ENCODE measurements around the gene CREB3L4. TPM values are rescaled to one million over a fixed set of nuclear protein-coding genes. Genes with fewer than 3 reads are reported as not detected.

CREB3L4 gene
- total RNA-seq, 2 experiments from 2014 or later: 8.3 to 8.8 TPM

DNA sequence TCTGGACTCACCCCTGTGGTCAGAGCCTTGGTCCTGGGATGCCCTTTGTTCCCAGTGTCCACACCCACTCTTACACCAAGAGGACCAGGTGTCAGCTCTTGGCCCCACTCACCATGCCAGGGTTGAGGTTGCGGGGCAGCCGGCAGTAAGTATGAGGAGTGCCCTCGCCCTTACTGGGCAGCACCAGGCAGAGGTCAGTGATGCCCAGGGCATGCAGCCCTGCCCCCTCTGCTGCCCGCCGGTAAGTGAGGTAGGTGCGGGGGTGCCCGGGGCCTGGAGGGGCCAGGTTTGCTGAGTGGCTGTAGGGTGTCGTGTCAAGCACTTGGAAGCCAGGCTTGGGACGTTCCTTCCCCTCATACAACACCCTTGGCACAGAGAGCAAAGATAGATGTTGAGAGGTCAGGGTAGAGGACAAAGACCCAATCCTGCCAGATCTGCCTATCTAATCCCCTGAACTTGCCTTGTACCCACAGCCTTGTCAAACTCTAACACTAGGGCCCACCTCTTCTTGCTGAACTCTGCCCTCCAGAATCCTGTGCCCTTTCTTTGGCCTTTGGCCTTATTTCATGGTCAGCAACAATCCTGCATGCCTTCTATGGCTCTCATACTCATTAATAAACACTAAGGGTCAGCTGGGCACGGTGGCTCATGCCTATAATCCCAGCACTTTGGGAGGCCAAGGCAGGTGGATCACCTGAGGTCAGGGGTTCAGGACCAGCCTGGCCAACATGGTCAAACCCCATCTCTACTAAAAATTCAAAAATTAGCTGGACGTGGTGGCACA is 24.7 kb upstream of the CREB3L4 start:
- DNase-seq (no peak), ATAC-seq (no peak)
- ChIA-PET POLR2A (interaction anchor here (1.1 to 8.9 kb wide), 9 partner anchors 8 to 48 kb away, joined by 3 to 126 read pairs (median 13); partner anchors contain the start of genes CRTC2, GATAD2B, JTB and RAB13), CTCF (interaction anchor here (1.3 to 4.8 kb wide), 3 partner anchors 11 to 135 kb away, joined by 3 to 59 read pairs (median 3); partner anchors contain the start of gene RAB13)
- peaks cover 31% of the 10 kb centered on the region for H3K4me1 Mint-ChIP-seq (ENCODE audit: low read depth)
- H3K27me3 Mint-ChIP-seq: no peaks in the 10 kb centered on the region
- no peak for TF ChIP-seq CTCF (IDR thresholded peaks at IDR 0.05)
- peaks cover 45% of the 10 kb centered on the region for H3K36me3 Mint-ChIP-seq (ENCODE audit: low read depth)
- peak overlapping the region; percentile 75 for H3K27ac Mint-ChIP-seq
- H3K9me3 Mint-ChIP-seq: no peaks in the 10 kb centered on the region
- intact Hi-C loops (cut with micrococcal nuclease): no loop called here
- H3K4me3 Mint-ChIP-seq: no peak overlapping the region

DNA sequence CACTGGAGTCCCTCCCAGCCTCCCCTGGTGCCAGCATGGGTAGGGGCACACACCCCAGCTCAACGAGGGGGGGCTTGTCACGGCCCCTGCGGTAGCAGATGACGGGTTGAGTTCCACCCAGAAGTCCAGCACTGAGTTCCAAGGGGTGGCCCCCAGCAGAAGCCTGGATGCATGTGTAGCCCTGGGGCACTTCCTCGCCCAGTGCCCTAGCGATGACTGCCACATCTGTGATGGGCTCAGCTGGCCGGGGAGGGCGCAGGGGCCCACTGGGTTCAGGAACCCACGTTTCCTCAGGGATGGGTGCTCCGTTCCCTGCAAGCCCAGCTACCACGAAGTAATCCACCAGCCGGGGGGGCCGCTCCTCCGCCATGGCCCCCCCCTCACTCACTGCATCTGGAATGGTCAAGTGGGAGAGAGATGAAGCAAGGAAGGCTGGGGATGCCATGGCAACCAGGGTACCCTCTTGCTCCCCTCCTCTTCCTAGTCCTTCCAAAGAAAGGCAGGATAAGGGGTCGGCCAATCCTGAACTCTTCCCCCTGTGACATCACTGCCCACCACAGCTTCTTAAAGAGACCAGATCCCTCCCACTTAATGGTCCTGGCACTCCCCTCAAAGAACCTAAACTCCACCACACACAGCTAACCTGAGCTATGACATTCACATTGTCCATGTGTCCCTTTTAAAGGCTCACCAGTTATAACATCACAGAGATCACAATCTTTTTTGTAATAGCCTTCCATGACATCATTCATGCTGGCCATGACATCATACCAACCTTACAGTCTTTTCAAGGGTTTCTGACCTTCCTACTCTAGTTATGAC is 23.5 kb upstream of the CREB3L4 start:
- H3K4me1 Mint-ChIP-seq (ENCODE audit: low read depth): peaks cover 31% of the 10 kb centered on the region
- ChIA-PET CTCF (interaction anchor here (0.8 to 4.8 kb wide), 11 partner anchors 10 to 213 kb away, joined by 3 to 59 read pairs (median 4); partner anchors contain the start of genes GATAD2B and RAB13), POLR2A (interaction anchor here (0.6 to 8.9 kb wide), 21 partner anchors 10 to 277 kb away, joined by 3 to 126 read pairs (median 5); partner anchors contain the start of genes CREB3L4, CRTC2, GATAD2B and JTB)
- H3K4me3 Mint-ChIP-seq: peak overlapping the region; percentile 88
- H3K9me3 Mint-ChIP-seq: no peaks in the 10 kb centered on the region
- peaks cover 50% of the 10 kb centered on the region for H3K36me3 Mint-ChIP-seq (ENCODE audit: low read depth)
- H3K27me3 Mint-ChIP-seq: no peaks in the 10 kb centered on the region
- H3K27ac Mint-ChIP-seq: peak overlapping the region; percentile 99
- TF ChIP-seq CTCF (IDR thresholded peaks at IDR 0.05): no peak
- DNase-seq: peak; percentile 61
- ATAC-seq: no peak
- intact Hi-C loops (cut with micrococcal nuclease): no loop called here

DNA sequence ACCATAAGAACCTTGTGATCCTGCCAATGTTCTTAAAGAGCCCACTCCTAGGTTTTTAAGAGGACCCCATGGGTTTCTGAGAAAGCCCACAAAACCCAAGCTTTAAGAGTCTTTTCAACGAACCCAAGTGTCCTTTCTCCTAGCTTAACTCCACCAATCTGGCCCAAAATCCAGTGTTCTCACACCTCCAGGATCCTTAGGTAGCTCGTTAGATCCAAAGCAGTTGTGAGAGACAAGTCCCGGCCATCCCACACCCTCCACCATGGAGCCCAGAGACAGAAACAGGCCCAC is 22.9 kb upstream of the CREB3L4 start:
- peak overlapping the region; percentile 99 for H3K27ac Mint-ChIP-seq
- ChIA-PET POLR2A (interaction anchor here (1.0 to 8.9 kb wide), 21 partner anchors 10 to 237 kb away, joined by 3 to 126 read pairs (median 5); partner anchors contain the start of genes CREB3L4, CRTC2, GATAD2B and JTB), CTCF (interaction anchor here (0.8 to 4.8 kb wide), 9 partner anchors 11 to 213 kb away, joined by 3 to 59 read pairs (median 29); partner anchors contain the start of genes CREB3L4, GATAD2B, RAB13 and SLC39A1)
- peaks cover 31% of the 10 kb centered on the region for H3K4me1 Mint-ChIP-seq (ENCODE audit: low read depth)
- ATAC-seq (no peak), DNase-seq (no peak)
- H3K4me3 Mint-ChIP-seq: peak overlapping the region; percentile 88
- intact Hi-C loops (cut with micrococcal nuclease): no loop called here
- H3K9me3 Mint-ChIP-seq: no peaks in the 10 kb centered on the region
- H3K27me3 Mint-ChIP-seq: no peaks in the 10 kb centered on the region
- peaks cover 48% of the 10 kb centered on the region for H3K36me3 Mint-ChIP-seq (ENCODE audit: low read depth)
- no peak for TF ChIP-seq CTCF (IDR thresholded peaks at IDR 0.05)

DNA sequence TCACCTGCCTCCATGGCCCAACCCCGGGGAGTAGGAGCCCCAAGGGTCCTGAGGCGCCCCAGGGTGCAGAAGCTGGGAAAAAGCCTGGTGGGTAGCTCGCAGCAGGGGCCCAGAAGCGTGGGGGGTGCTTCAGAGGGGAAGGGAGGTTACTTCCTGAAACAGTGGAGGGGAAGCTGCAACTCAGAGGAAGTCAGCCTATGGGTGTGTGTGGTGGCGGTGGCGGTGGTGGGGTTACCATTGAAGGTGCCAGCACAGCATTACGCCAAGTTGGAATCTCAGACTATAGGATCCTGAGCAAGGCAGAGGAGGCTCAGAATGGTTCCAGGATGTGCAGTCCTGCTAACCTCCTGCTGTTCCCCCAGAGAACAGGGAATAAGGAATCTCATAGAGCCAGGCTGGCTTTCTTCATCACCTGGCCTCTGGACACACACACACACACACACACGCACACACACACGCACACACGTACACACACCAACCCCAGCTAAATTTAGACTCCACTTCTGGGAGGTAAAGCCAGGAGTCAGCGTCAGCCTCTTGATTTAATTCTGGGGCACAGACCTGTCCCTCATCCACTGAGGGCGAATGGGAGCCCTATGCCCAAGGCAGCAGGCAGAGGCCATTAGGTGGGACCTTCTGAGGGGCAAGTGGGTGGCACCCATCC is 22.4 kb upstream of the CREB3L4 start:
- ATAC-seq (peak; percentile 73), DNase-seq (peak; percentile 94)
- Mint-ChIP-seq H3K36me3 (ENCODE audit: low read depth) (peaks cover 45% of the 10 kb centered on the region), H3K4me3 (peak overlapping the region; percentile 88), H3K27me3 (no peaks in the 10 kb centered on the region), H3K9me3 (no peaks in the 10 kb centered on the region), H3K4me1 (ENCODE audit: low read depth) (peaks cover 29% of the 10 kb centered on the region), H3K27ac (peak overlapping the region; percentile 99)
- no peak for TF ChIP-seq CTCF (IDR thresholded peaks at IDR 0.05)
- ChIA-PET CTCF (interaction anchor here (0.8 to 4.8 kb wide), 12 partner anchors 10 to 212 kb away, joined by 3 to 59 read pairs (median 9); partner anchors contain the start of genes CREB3L4, CRTC2, GATAD2B and RAB13), POLR2A (interaction anchor here (0.9 to 8.9 kb wide), 28 partner anchors 11 to 327 kb away, joined by 3 to 126 read pairs (median 4); partner anchors contain the start of genes CREB3L4, CRTC2, GATAD2B and HAX1)
- intact Hi-C loops (cut with micrococcal nuclease): no loop called here

All from activated CD8-positive, alpha-beta T cell treated with anti-CD3 and anti-CD28 coated beads for 36 hours (primary cell).